Right kidney (tissue), 1 donor: ENCODE measurements around the gene CNTFR.

Experiments used
- DNase-seq: peaks from one replicate; pipeline ENCODE4 v3.0.0-alpha.2; 2016

CNTFR gene

GRCh38 chr9:34507556-34507955 is 82.0 kb downstream of the CNTFR start:
- DNase-seq = no peak

- no peak for DNase-seq
Observed at GRCh38 chr9:34506623-34507022, 82.9 kb downstream of the CNTFR start.

GRCh38 chr9:34505370-34506120 is 84.0 kb downstream of the CNTFR start:
- no peak for DNase-seq

- DNase-seq = no peak
Observed at GRCh38 chr9:34503406-34503805, 86.1 kb downstream of the CNTFR start.

- no peak for DNase-seq
Observed at GRCh38 chr9:34502891-34503290, 86.6 kb downstream of the CNTFR start.

- DNase-seq = no peak
Observed at GRCh38 chr9:34502471-34502870, 87.1 kb downstream of the CNTFR start.

GRCh38 chr9:34501889-34502425 is 87.6 kb downstream of the CNTFR start:
- DNase-seq = no peak
